HCT116 (cell line): ENCODE results near the gene STAG1.

Source experiments
- POLR2AphosphoS5 ChIP-seq: IDR thresholded peaks from 2 replicates; pipeline ENCODE4 v1.6.1; 2011; ENCODE audit warnings: mild to moderate bottlenecking, low read depth, low read length, moderate library complexity
- YY1 ChIP-seq: IDR thresholded peaks from 2 replicates; pipeline ENCODE4 v1.6.1; 2011; ENCODE audit warnings: low read length, low read depth, moderate library complexity, mild to moderate bottlenecking; ENCODE audit not compliant: insufficient replicate concordance; ENCODE audit errors: extremely low read depth
- TF ChIP-seq, protein P1 (sequence below), 3 experiments: fragments of 200-600 bp in 1 of 3; sonication (generic) in 1 of 3; IDR thresholded peaks in 2 of 3; conservative IDR thresholded peaks in 1 of 3; 2 replicates each; pipeline ENCODE4 v1.5.1; 2012 to 2017; ENCODE audit warnings: low read depth in 2 of 3, low read length in 2 of 3, antibody characterized with exemption in 1 of 3, borderline replicate concordance in 1 of 3, control low read depth in 1 of 3, mild to moderate bottlenecking in 1 of 3, mixed read lengths in 1 of 3, mixed run types in 1 of 3, moderate library complexity in 1 of 3; ENCODE audit not compliant: insufficient read depth in 1 of 3
- TF ChIP-seq, protein P2 (sequence below): IDR thresholded peaks from 2 replicates; pipeline ENCODE4 v1.6.1; 2012

DNA sequence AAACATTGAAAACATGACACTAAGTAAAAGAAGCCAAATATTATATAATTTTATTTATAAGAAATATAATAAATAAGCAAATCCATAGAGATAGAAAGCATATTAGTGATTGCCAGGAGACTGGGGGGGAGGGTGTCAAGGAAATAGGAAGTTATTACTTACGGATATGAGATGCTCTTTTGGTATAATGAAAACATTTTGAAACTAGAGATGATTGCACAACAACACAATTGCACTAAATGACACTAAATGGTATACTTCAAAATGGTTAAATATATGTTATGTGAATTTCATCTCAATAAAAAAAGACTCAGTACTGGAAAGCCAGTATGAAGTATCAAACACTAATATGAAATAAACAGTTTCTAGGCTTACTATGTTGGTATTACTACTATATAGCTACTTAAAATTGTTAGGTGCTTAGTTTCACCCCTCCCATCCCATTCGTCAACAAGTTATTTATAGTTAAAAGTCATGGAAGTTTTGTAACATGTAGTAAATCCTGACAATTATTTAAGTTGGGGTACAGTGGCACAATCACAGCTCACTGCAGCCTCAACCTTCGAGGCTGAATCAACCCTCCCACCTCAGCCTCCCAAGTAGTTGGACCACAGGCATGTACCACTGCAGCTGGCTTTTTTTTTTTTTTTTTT lies 43.7 kb downstream of the STAG1 start:
- TF ChIP-seq POLR2AphosphoS5, result no peak
- TF ChIP-seq YY1, result no peak
- TF ChIP-seq, protein P1, sequence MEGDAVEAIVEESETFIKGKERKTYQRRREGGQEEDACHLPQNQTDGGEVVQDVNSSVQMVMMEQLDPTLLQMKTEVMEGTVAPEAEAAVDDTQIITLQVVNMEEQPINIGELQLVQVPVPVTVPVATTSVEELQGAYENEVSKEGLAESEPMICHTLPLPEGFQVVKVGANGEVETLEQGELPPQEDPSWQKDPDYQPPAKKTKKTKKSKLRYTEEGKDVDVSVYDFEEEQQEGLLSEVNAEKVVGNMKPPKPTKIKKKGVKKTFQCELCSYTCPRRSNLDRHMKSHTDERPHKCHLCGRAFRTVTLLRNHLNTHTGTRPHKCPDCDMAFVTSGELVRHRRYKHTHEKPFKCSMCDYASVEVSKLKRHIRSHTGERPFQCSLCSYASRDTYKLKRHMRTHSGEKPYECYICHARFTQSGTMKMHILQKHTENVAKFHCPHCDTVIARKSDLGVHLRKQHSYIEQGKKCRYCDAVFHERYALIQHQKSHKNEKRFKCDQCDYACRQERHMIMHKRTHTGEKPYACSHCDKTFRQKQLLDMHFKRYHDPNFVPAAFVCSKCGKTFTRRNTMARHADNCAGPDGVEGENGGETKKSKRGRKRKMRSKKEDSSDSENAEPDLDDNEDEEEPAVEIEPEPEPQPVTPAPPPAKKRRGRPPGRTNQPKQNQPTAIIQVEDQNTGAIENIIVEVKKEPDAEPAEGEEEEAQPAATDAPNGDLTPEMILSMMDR (IDR thresholded peaks at IDR 0.05 in 2 of 3, conservative IDR thresholded peaks at IDR 0.05 in 1 of 3; ENCODE audit: borderline replicate concordance in 1 of 3, insufficient read depth in 1 of 3, low read depth in 2 of 3, low read length in 2 of 3), result no peak
- TF ChIP-seq, protein P2, sequence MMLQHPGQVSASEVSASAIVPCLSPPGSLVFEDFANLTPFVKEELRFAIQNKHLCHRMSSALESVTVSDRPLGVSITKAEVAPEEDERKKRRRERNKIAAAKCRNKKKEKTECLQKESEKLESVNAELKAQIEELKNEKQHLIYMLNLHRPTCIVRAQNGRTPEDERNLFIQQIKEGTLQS, result no peak
